ENCODE measurements around the gene BEGAIN. TPM values are rescaled to one million over a fixed set of nuclear protein-coding genes. Genes with fewer than 3 reads are reported as not detected.

Gene BEGAIN
- total RNA-seq, 1 experiment from 2014 or later, result 0.54 TPM

GRCh38 chr14:100582496-100583165 is 4.6 kb downstream of the BEGAIN start:
- Histone ChIP-seq H3K4me3 (ENCODE audit: low read depth, low read length) (no peak overlapping the region), H3K36me3 (ENCODE audit: control insufficient read depth, insufficient read depth, low read length) (no peaks in the 10 kb centered on the region), H3K4me1 (no peaks in the 10 kb centered on the region), H3K27me3 (replicated peaks; ENCODE audit: control insufficient read depth, insufficient read depth, low read length) (no peaks in the 10 kb centered on the region; the same call in 1 of the 2 replicates), H3K9me3 (no peaks in the 10 kb centered on the region)
- CTCF ChIA-PET, result no interaction called here
- intact Hi-C loops (cut with micrococcal nuclease; ENCODE audit: unreplicated experiment), result no loop called here
- BruUV-seq (replicated peaks), result no TSS peak
- no peaks in the 10 kb centered on the region for H3K36me3 Mint-ChIP-seq (ENCODE audit: insufficient read depth, unreplicated experiment)
- TF ChIP-seq, protein P1, sequence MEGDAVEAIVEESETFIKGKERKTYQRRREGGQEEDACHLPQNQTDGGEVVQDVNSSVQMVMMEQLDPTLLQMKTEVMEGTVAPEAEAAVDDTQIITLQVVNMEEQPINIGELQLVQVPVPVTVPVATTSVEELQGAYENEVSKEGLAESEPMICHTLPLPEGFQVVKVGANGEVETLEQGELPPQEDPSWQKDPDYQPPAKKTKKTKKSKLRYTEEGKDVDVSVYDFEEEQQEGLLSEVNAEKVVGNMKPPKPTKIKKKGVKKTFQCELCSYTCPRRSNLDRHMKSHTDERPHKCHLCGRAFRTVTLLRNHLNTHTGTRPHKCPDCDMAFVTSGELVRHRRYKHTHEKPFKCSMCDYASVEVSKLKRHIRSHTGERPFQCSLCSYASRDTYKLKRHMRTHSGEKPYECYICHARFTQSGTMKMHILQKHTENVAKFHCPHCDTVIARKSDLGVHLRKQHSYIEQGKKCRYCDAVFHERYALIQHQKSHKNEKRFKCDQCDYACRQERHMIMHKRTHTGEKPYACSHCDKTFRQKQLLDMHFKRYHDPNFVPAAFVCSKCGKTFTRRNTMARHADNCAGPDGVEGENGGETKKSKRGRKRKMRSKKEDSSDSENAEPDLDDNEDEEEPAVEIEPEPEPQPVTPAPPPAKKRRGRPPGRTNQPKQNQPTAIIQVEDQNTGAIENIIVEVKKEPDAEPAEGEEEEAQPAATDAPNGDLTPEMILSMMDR (IDR thresholded peaks at IDR 0.05; ENCODE audit: insufficient read depth in 1 of 2, low read depth in 1 of 2, low read length in 1 of 2, severe bottlenecking in 1 of 2, unreplicated experiment in 1 of 2), result no peak
- H3K4me3 Mint-ChIP-seq (ENCODE audit: unreplicated experiment), result no peak overlapping the region
- DNase-seq, result no peak
- H3K4me1 Mint-ChIP-seq (ENCODE audit: low read depth, unreplicated experiment), result no peaks in the 10 kb centered on the region
- H3K27me3 Mint-ChIP-seq (ENCODE audit: insufficient read depth, unreplicated experiment), result peaks cover 8% of the 10 kb centered on the region
- H3K27ac Mint-ChIP-seq (ENCODE audit: unreplicated experiment), result no peak overlapping the region
- no peaks in the 10 kb centered on the region for H3K9me3 Mint-ChIP-seq (ENCODE audit: unreplicated experiment)
- POLR2A ChIA-PET, result no interaction called here

GRCh38 chr14:100581228-100582145 is 5.7 kb downstream of the BEGAIN start:
- no peak overlapping the region for H3K4me3 ChIP-seq (ENCODE audit: low read depth, low read length)
- intact Hi-C loops (cut with micrococcal nuclease; ENCODE audit: unreplicated experiment), result no loop called here
- no TSS peak for BruUV-seq (replicated peaks)
- CTCF ChIA-PET, result no interaction called here
- TF ChIP-seq, protein P1 (IDR thresholded peaks at IDR 0.05; ENCODE audit: insufficient read depth in 1 of 2, low read depth in 1 of 2, low read length in 1 of 2, severe bottlenecking in 1 of 2, unreplicated experiment in 1 of 2), result no peak
- POLR2A ChIA-PET, result no interaction called here
- H3K9me3 ChIP-seq, result no peaks in the 10 kb centered on the region
- peaks cover 7% of the 10 kb centered on the region for H3K27me3 Mint-ChIP-seq (ENCODE audit: insufficient read depth, unreplicated experiment)
- H3K4me3 Mint-ChIP-seq (ENCODE audit: unreplicated experiment), result no peak overlapping the region
- no peaks in the 10 kb centered on the region for H3K4me1 ChIP-seq
- no peaks in the 10 kb centered on the region for H3K9me3 Mint-ChIP-seq (ENCODE audit: unreplicated experiment)
- no peaks in the 10 kb centered on the region for H3K36me3 ChIP-seq (ENCODE audit: control insufficient read depth, insufficient read depth, low read length)
- H3K27ac Mint-ChIP-seq (ENCODE audit: unreplicated experiment), result no peak overlapping the region
- no peaks in the 10 kb centered on the region for H3K36me3 Mint-ChIP-seq (ENCODE audit: insufficient read depth, unreplicated experiment)
- no peaks in the 10 kb centered on the region for H3K4me1 Mint-ChIP-seq (ENCODE audit: low read depth, unreplicated experiment)
- DNase-seq, result no peak
- H3K27me3 ChIP-seq (replicated peaks; ENCODE audit: control insufficient read depth, insufficient read depth, low read length), result no peaks in the 10 kb centered on the region; the same call in 1 of the 2 replicates

GRCh38 chr14:100580316-100581227 is 6.6 kb downstream of the BEGAIN start:
- Histone ChIP-seq H3K36me3 (ENCODE audit: control insufficient read depth, insufficient read depth, low read length) (no peaks in the 10 kb centered on the region), H3K4me3 (ENCODE audit: low read depth, low read length) (no peak overlapping the region), H3K4me1 (no peaks in the 10 kb centered on the region), H3K9me3 (no peaks in the 10 kb centered on the region), H3K27me3 (replicated peaks; ENCODE audit: control insufficient read depth, insufficient read depth, low read length) (no peaks in the 10 kb centered on the region; the same call in 1 of the 2 replicates)
- intact Hi-C loops (cut with micrococcal nuclease; ENCODE audit: unreplicated experiment), result no loop called here
- Mint-ChIP-seq H3K36me3 (ENCODE audit: insufficient read depth, unreplicated experiment) (no peaks in the 10 kb centered on the region), H3K4me1 (ENCODE audit: low read depth, unreplicated experiment) (no peaks in the 10 kb centered on the region), H3K27ac (ENCODE audit: unreplicated experiment) (no peak overlapping the region), H3K4me3 (ENCODE audit: unreplicated experiment) (no peak overlapping the region), H3K9me3 (ENCODE audit: unreplicated experiment) (no peaks in the 10 kb centered on the region), H3K27me3 (ENCODE audit: insufficient read depth, unreplicated experiment) (peaks cover 7% of the 10 kb centered on the region)
- TF ChIP-seq, protein P1 (IDR thresholded peaks at IDR 0.05; ENCODE audit: insufficient read depth in 1 of 2, low read depth in 1 of 2, low read length in 1 of 2, severe bottlenecking in 1 of 2, unreplicated experiment in 1 of 2), result no peak
- CTCF ChIA-PET, result no interaction called here
- peak in 1 of 2 experiments; percentile 20 for DNase-seq
- no TSS peak for BruUV-seq (replicated peaks)
- POLR2A ChIA-PET, result no interaction called here
